HG02884 (cell line): ENCODE data around the gene TPM1.

ENCODE experiments used
- ATAC-seq: cut with Tn5 transposase; IDR thresholded peaks from one replicate; pipeline ENCODE4 v1.9.1; 2021; ENCODE audit warnings: mild to moderate bottlenecking, moderate library complexity; ENCODE audit not compliant: unreplicated experiment

The TPM1 gene

DNA sequence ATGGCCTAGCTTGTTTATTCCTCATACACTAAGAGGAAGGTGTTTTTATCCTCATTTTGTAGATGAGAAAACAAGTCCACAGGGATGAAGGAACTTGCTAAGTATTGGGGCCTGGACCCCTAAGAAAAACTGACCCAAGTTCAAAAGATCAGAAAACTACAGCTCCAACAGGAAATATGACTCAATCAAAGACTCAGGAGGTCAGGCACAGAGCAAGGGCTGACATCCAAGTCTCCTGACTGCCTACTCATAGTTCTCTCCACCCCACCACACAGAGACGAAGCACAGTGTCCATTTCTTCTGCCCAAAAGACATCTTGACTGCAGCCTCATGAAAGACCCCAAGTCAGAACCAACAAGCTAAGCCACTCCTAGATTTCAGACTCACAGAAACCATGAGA is 26.9 kb upstream of the TPM1 start:
- no peak for ATAC-seq

DNA sequence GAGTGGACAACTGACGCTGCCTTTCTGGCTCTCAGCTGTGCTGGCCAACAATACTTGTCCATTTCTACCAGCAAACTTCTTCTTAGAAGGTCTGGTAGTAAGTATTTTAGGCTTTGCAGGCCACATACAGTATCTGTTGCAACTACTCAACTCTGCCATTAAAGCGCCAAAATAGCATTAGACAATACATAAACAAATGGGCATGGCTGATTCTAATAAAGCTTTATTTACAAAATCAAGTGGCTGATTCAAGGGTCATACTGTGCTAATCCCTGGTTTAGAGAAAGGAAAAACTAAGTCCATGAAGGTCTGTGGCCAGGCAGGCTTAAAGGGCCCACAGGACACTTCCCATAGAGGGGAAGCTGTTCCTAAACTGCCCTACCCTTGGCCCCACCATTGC is 26.3 kb upstream of the TPM1 start:
- no peak for ATAC-seq

DNA sequence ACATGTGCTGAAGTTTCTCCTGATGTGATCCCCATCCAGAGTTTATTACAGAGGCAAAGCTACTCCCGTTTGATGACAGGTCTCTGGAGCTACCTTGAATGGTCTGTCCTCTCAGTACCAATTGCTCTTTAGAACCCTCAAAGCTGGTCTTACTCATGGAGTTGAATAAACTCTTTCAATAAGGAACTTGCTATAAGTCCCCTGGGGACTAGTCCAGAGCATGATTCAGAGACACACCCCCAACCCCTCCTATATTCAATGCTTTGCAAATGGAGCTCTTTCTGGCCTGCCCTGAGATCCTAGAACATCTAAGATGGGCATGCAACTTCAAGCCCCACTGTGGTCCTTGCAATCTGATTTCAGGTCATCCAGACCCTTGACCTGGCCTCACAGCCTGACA is 23.9 kb upstream of the TPM1 start:
- no peak for ATAC-seq

DNA sequence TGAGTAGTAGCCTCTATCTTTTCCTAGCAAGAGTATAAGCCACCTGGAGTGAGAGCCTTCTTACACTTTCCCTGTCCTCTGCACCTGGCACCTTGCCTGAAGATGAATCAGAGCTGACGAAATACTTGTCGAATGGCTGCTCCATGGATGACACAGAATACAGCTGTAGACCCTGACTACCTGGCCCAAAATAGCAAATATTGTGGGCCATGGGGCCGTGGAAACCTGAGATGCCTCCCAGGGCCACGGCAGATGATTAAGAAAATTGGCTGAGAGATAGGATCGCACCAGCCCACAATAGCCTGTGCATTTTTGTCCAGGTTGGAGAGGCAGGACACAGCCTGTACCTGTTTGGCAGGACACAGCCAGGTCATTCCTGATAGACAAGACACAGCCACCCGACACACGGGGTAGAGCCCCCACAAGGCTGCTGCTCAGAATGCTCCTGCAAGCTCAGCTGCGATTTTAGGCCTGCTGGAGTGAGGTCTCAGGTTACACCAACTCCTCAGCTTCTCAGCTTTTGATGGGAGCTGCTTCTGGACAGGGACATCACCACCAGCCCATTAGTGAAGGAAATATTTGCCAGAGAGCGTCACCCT is 22.9 kb upstream of the TPM1 start:
- no peak for ATAC-seq

DNA sequence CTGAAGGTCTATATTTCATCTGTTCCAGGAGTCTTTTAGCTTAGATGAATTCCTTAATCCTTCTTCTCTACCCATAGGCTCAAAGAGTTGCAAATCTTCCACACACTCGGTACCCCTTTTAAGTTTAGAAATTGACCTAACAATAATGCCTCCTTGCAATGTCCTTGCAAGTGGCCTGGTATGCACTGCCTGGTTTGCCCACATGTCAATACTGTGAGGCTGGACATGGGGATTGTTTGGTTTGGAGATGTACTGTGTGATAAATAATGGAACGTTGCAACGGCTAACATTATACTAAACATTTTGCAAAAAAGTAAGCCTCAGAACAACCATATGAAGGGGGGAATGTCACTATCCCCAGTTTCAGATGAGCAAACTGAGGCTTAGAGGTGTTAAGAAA is 22.4 kb upstream of the TPM1 start:
- ATAC-seq, result no peak

DNA sequence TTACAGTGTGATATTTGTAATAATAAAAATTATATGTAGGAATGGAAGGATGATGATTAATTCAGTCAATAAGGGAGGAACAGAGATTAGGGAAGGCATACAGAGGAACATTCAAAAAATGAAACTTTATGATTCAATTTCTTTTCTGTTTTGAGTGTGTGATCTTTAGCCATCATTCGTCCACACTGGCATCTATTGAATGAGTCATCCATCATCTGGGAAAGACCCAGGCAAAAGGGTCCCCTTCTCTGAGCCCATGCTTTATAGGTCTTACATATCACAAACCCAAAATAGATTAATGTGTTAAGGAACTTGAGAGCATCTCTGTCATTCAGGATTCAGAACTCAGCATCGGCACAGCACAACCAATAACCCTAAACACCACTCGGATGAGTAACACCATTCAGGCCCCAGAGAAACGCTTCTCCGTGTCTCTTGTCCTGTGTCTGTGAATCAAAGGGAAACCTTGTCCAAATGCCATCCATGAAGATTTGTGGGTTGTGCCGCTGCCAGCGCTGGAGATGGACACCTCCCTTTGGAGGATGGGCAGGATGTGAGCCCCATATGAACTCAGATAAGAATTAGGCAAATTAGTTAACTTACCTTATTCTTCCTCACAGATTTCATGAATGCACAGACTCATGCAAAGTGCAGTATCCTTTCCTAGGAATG is 21.7 kb upstream of the TPM1 start:
- no peak for ATAC-seq

DNA sequence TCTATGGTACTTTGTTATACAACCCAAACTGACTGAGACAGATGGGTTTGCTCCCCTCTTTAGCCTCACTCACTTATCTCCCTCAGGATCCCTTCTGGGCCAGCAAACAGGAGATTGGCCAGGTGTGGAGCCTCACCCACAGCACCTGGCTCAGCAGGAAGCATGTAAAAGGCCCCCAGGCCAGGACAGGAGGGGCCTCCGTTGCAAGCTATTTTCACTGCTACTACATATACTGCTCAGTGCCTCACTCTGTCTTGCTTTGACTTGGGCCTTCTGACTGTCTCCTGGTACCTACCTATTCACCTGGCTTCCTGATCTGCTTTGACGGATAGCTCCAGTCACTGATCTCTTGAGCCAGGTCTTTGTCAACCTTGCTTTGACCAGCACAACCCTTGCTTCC is 20.4 kb upstream of the TPM1 start:
- ATAC-seq, result no peak

DNA sequence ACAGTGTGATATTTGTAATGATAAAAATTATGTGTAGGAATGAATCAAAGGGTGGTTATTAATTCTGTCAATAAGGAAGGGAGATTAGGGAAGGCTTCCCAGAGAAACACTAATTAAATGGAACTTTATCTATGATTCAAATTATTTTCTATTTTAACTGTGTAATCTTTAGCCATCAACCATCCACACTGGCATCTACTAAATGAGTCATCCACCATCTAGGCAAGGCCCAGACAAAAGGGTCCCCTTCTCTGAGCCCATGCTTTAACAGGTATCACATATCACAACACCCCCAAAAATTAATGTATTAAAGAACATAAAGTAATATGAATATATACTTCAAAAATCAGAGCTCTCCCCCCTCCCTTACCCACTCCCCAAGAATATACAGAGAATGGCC is 19.9 kb upstream of the TPM1 start:
- ATAC-seq, result no peak

DNA sequence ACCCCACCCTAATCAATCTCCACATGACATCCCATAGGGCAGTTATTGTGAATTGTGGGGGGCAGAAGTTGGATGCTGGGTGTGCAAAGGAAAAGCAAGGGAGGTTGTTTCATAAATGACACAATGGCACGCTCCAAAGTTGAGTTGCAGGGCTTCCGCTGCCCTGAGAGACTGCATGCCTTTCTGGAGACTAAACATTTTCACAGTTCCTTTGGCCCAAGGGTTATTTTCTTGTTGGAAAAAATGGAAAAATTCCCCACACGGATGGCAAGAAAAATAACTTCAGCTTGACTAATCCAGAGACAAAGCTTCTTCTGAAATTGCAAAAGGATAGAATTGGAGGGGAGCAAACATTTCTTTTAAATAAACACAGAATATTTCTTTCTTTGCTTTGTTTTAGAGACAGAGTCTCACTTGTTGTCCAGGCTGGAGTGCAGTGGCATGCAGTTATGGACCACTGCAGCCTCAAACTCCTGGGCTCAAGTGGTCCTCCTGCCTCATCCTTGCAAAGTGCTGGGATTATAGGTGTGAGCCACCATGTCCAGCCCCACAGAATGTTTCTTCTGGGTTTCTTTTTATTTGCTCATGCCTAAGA is 19.1 kb upstream of the TPM1 start:
- no peak for ATAC-seq

DNA sequence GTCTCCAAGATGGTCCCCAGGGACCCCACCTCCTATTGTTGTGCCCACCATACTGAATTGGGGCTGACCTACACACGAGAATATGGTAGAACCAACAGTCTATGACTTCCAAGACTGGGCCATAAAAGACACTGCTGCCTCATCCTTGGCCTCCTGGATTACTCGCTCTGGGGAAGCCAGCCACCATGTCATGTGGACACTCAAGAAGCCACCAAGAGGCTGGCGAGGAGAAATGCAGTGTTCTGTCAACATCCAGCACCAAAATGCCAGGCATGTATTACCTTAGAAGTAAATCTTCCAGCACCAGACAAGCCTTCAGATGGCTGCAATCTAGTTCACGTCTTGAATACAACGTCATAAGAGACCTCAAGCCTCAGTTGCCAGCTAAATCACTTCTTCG is 17.1 kb upstream of the TPM1 start:
- no peak for ATAC-seq

DNA sequence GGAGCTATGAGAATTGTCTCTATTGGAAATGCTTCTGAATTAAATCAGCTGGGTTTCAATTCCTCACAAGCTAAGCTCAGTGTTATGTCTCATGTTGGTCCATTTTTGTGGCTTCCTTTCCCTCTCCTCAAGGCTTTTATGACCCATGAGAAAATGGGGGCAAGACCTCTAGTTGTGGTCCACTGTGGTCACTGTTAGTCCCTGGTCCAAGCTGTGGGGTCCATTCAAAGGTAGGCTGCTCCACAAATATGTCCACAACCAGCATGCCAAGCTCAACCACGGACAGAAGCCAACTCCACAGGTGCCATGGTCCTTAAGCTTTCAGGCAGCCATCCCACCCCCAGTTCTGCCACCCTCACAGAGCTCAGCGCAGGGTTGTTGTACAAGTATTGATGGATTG is 14.9 kb upstream of the TPM1 start:
- no peak for ATAC-seq

DNA sequence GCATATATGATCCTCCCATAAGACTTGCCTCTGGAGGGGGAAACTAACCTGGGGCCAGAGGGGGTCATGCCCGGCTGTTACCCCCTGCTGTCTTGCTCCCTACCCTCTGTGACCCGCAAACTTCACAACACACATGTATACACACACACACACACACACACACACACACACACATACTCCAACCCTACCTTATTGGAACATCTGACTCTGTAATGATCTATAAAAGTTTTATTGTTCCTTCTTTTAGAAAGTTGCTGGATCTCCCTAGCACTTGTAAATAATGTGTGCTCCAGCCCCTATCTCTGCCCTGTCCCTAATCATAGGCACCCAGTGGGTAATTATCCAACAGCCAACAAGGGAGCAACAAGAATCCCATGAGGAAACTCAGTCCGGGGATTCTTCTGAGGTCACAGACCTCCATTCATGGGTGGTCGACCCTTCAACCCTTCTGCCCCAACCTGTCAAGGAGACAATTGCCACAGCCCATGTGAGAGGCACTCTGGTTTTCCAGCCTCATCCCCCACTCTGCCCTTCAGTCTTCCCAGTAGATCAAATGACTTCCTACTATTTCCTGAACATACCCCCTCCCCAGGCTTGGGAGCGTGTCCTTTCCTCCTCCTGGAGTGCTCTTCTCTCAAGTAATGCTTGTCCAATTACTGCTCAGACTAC is 14.0 kb upstream of the TPM1 start:
- no peak for ATAC-seq

DNA sequence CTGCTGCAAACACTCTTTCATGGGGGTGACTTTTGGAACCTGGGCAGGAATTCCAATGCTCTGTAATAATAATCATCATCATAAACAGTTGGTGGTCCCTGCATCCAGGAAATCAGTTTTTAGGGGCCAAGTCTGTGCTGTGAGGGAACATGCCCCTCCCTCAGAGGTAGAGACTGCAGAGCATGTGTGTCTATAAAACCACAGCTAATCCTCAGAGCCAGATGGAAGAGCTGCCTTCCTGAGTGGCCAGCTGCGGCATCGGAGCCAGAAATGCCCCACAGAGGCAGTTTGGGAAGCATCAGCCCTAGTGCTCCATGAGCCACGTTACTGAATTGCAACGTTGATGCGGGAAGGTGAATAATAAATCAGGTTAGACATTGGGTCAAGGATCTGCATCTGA is 12.9 kb upstream of the TPM1 start:
- ATAC-seq, result no peak

DNA sequence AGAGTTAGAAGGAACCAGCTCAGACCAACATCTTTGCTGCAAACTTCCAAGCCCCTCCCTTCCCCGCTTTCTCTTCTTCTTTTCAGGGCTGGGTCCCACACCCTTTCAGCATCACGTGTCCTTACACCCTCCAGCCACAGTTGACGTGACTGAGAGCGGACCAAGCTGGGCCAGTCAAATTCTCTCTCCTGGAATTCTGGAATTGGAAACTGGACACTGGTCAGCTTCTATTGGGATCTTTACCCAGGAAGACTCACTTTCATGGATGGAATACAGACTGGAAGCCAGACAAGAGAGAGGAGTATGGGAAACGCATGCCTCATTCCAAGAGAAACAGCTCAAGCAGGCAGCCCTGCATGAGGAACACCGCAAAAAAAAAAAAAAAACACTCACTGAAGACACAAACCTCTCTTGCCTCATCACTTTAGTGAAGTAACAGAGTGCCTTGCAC is 12.4 kb upstream of the TPM1 start:
- ATAC-seq, result no peak

DNA sequence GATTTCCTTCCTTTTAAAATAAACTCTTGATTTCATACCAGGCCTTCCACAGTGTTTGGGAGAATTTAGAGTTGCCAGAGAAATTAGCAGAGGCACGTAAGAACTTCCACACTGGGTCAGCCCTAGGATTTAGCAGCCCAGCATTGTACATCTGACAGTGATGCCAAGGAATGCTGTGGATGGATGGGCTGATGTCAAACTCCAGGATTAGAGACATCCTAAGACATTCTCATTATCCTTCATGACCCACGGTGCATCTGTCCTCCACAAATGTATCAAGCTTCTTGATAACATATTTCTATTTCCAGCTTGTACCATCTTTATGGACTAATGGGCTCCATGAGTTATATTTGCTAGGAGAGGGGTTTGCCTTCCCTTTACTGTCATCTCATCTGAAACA is 8.0 kb upstream of the TPM1 start:
- no peak for ATAC-seq

DNA sequence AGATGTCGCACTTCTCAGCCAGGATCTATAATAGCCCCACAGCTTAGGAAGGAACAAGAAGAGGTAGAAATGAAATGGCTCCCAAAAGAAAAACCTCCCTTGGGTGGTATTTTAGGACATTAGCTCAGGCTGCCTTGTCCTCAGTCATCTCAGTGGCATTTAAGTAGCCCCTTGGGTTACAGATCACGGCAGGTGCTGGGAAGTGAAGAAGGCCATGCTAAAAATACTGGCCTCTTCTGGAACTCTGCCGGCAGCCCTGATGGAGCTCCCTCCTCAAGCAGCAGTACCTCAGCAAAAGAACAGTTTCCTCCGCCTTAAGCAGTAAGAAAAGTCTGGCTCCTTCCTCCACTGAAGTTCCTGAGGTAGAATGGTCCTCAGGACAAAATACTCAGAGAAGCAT is 7.3 kb upstream of the TPM1 start:
- no peak for ATAC-seq

DNA sequence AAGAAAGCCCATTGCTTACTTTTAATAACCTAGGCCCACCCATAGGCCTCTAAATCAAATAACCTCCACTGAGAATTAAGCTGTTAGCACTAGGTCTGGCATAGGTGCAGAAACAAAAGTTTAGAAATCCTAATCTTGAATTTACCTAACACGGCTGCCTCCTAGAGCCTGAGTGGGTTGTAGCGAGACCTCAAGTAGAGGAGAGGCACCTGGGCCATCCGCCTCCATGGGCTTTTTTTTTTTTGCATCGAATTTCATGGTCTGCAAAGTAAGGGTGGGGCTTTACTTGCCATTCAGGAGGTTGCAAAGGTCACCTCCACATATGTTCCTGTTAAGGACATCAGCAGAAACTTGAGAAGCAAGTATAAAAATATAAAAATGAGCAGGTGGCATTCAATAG is 6.6 kb upstream of the TPM1 start:
- no peak for ATAC-seq

DNA sequence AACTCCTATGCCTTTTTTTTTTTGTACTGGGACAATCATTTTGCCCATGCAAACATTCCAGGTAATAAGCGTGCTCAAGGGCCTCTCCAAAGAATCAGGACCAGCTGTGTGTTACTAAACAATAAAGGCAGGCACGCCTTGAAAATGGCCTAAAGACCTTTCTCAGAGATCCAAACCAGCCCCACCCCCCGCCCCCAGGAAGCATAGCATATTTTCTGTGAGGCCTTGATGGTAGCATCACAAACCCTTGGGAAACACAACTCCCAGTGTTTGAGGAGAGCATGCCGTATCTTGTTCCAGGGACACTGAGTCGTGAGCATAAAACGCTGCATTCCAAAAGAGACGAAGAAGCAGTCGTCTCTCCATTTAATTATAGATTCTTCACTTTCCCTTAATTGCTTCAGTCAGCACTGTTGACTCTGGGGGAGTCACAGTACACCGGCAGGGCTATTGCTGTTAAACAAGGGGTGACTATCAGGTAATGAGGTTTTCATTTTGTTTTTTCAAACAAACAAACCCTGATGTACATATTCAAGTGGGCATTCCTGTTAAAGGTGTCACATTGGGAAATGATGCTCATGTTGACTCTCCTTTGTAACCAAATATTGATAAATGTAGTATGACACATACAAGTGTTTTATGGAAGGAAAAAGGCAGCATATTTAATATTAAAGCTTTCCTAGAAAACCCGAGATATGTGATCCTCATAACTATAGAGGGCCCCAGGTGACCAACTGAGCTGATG is 4.4 kb upstream of the TPM1 start:
- no peak for ATAC-seq

DNA sequence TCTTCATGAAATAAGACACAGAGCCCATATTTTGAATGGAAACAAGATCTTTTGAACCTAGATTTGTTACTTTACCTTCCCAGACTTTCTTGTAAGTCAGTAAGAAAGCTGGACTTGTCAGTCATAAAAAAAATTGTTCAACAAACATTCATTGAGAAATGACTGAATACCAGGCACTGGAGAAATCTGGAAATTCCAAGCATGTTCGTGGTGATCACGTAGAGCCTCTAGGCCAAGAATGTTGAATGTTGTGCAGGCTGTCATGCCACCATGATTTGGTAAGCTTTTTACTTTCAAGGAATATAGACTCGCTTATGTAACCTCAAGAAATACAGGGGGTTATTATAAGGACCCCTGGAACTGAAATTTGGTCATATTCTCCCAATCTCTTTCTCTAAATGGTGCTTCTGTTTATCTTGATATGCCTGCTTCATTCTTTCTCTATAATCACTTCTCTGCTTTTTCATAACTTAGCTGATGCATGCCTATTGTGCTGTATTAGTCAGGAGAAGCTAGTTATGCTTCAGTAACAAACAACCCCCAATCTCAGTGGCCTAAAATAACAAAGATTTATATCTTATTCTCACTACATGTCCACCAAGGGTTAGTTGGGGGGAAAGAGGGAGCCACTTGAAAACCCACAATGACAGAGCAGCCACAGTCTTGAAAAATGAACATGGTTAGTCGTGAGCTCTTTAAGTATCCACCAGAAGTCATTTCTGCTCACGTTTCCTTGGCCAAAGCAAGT is 3.4 kb upstream of the TPM1 start:
- ATAC-seq, result no peak

DNA sequence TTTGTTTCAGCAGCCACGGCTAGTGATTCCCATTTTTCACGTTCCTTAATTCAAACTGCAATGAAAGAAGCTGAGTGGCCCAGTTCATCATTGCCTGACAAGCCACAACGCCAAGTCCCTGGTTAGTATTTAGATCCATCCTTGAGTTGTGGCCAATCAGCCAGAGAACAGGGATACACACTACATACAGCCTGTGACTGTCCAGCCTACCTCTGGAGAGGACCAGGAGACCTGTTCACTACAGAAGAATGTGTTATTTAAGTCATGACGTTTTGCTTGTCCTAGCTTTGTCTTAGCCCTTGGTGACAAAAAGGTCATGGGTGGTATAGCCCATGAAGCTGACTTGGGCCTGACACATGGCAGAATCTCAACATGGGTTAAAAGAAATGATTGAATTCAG is 2.7 kb upstream of the TPM1 start:
- ATAC-seq, result no peak

DNA sequence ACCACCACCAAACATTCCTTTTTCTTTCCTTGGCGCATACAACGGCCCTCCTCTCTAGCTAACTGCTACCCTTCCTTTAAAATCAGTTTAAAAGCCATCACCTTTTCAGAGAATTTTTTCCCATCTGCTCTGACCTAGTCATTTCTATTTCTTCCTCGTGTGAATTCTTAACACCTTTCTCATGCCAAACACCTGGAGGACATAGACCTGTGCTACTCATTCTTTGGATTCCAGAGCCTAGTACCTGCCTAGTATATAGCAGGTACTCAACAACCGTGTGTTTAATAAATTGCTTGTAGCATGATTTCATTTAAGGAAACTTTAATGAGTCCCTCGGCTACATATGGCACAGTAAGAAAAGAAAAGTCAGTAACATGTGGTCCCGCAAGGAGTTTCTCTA is 2.0 kb upstream of the TPM1 start:
- ATAC-seq, result no peak
